GM18858 (cell line): ENCODE data around the gene RPS6KA5.
"Not testable (repeated sequence)": the region's sequence is repeated elsewhere in the genome, so short reads cannot be mapped to it uniquely, and the experiment has no call there.

ENCODE experiments used
- ATAC-seq: cut with Tn5 transposase; IDR thresholded peaks from one replicate; pipeline ENCODE4 v1.9.1; 2021; ENCODE audit not compliant: unreplicated experiment

The RPS6KA5 gene

GRCh38 chr14:91067186-91067585 is 6.7 kb upstream of the RPS6KA5 start:
- no peak for ATAC-seq

GRCh38 chr14:91065266-91065665 is 4.8 kb upstream of the RPS6KA5 start:
- no peak for ATAC-seq

GRCh38 chr14:91063119-91063518 is 2.7 kb upstream of the RPS6KA5 start:
- ATAC-seq, result no peak

GRCh38 chr14:91062600-91062999 is 2.2 kb upstream of the RPS6KA5 start:
- no peak for ATAC-seq

GRCh38 chr14:91061056-91061887 is 831 bp upstream of the RPS6KA5 start:
- no peak for ATAC-seq

- ATAC-seq, result no peak
These were observed 678 bp downstream of the RPS6KA5 start for GRCh38 chr14:91059576-91060350.

- ATAC-seq, result no peak
These were observed 2.3 kb downstream of the RPS6KA5 start for GRCh38 chr14:91058042-91058581.

- ATAC-seq, result no peak
These were observed 4.1 kb downstream of the RPS6KA5 start for GRCh38 chr14:91056361-91056760.

GRCh38 chr14:91055016-91055415 is 5.4 kb downstream of the RPS6KA5 start:
- no peak for ATAC-seq

- ATAC-seq, result no peak
These were observed 11.8 kb downstream of the RPS6KA5 start for GRCh38 chr14:91048676-91049075.

GRCh38 chr14:91048265-91048664 is 12.2 kb downstream of the RPS6KA5 start:
- ATAC-seq, result no peak

- ATAC-seq, result no peak
These were observed 13.2 kb downstream of the RPS6KA5 start for GRCh38 chr14:91047174-91047753.

- ATAC-seq, result no peak
These were observed 13.9 kb downstream of the RPS6KA5 start for GRCh38 chr14:91046488-91047072.

GRCh38 chr14:91041450-91041849 is 19.0 kb downstream of the RPS6KA5 start:
- ATAC-seq, result no peak

GRCh38 chr14:91040545-91040944 is 19.9 kb downstream of the RPS6KA5 start:
- no peak for ATAC-seq

GRCh38 chr14:91038439-91038838 is 22.0 kb downstream of the RPS6KA5 start:
- no peak for ATAC-seq

GRCh38 chr14:91036741-91037469 is 23.5 kb downstream of the RPS6KA5 start:
- ATAC-seq, result no peak

GRCh38 chr14:91035855-91036254 is 24.6 kb downstream of the RPS6KA5 start:
- ATAC-seq, result peak; percentile 71

GRCh38 chr14:91034379-91034778 is 26.1 kb downstream of the RPS6KA5 start:
- ATAC-seq, result not testable (repeated sequence)

- no peak for ATAC-seq
These were observed 28.2 kb downstream of the RPS6KA5 start for GRCh38 chr14:91032248-91032647.
